Measurements from ENCODE around the gene ACAP3. TPM values are rescaled to one million over a fixed set of nuclear protein-coding genes. Genes with fewer than 3 reads are reported as not detected.

ACAP3 gene
- total RNA-seq, result 52.6 and 71.8 TPM in 2 replicates

DNA sequence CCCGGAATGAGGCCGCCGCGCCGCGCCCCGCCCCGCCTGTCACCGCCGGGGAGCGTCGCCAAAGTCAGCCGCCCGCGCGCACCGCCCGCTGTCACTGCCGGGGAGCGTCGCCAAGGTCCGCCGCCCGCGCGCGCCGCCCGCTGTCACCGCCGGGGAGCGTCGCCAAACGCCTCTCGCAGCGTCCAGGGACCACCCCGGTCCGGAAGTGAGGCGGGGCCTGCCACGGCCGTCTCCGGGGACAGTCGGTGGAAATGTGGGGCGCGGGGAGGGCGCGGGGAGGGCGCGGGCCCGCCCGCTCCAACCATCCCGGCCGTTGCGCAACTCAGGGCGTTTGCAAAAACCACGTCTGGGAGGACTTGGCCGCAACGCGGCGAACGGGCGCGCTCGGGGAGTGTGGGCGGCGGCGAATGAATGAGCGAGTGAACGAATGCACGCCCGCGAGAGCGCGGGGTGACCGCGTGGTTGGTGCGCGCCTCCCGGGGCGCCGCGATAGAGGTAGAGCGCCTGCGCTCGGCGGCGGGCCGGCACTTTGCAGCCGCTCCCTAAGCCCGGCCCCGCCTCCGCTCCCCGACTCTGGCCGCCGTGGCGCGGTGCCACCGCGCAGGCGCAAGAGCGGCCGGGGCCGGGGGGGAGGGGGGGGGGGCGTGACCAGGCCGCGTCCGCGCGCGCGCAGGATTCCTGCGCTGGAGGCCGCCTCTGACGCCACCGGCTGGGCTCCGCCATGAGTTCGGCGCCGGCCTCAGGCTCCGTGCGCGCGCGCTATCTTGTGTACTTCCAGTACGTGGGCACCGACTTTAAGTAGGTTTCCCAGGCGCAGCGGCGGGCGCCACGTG lies at the start of gene ACAP3, which contains the start of gene PUSL1:
ACAP3 (minus strand) TSS at position 8 of the 833 bp plus-strand sequence. CDS start 115 bp downstream, outside the sequence.
PUSL1 (plus strand) TSS at position 675 of the 833 bp plus-strand sequence; CDS start at position 722, 47 bp downstream.

GRCh38 chr1:1349256-1350012 lies 41.7 kb upstream of the ACAP3 start, which contains the start of gene DVL1:
Gene DVL1, minus strand, starts transcription at chr1:1349418. Its CDS starts 353 bp downstream, at chr1:1349065.

DNA sequence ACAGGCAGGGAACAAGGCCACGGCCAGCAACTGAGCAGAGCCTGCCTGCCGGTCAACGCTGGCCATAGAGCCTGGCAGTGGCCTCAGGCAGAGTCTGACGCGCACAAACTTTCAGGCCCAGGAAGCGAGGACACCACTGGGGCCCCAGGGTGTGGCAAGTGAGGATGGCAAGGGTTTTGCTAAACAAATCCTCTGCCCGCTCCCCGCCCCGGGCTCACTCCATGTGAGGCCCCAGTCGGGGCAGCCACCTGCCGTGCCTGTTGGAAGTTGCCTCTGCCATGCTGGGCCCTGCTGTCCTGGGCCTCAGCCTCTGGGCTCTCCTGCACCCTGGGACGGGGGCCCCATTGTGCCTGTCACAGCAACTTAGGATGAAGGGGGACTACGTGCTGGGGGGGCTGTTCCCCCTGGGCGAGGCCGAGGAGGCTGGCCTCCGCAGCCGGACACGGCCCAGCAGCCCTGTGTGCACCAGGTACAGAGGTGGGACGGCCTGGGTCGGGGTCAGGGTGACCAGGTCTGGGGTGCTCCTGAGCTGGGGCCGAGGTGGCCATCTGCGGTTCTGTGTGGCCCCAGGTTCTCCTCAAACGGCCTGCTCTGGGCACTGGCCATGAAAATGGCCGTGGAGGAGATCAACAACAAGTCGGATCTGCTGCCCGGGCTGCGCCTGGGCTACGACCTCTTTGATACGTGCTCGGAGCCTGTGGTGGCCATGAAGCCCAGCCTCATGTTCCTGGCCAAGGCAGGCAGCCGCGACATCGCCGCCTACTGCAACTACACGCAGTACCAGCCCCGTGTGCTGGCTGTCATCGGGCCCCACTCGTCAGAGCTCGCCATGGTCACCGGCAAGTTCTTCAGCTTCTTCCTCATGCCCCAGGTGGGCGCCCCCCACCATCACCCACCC lies 23.6 kb upstream of the ACAP3 start, which contains the start of gene TAS1R3:
TAS1R3 (plus strand) TSS at position 213 of the 898 bp plus-strand sequence; CDS start at position 279, 66 bp downstream.

DNA sequence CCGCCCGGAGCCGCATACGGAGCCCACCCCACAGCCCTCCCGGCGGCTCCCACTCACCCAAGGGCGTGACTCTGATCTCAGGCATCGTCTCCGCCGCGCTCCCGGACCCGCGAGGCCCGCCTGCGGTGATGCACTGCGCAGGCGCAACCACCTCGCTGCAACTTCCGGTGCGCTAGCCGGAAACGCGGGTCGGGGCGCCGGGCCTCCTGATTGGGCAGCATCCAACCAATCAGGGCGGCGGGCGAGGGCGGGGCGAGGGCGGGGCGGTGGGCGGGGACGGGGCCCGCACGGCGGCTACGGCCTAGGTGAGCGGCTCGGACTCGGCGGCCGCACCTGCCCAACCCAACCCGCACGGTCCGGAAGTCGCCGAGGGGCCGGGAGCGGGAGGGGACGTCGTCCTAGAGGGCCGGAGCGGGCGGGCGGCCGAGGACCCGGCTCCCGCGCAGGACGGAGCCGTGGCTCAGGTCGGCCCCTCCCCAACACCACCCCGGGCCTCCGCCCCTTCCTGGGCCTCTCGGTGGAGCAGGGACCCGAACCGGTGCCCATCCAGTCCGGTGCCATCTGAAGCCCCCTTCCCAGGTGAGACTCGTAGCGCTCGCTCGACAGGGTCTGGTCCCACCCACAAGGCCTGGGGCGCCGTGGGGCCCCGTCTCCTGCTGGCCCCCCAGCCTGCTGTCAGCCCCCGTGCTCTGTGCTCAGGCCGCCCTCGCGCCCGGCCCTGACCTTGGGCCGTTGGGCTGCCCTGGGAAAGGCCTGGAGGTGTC lies 17.0 kb upstream of the ACAP3 start, which contains the start of the genes CPTP and INTS11:
CPTP (plus strand) TSS at position 279 of the 764 bp plus-strand sequence. CDS start 2,109 bp downstream, outside the sequence.
INTS11 (minus strand) TSS at position 137 of the 764 bp plus-strand sequence; CDS start at position 85, 52 bp downstream.

DNA sequence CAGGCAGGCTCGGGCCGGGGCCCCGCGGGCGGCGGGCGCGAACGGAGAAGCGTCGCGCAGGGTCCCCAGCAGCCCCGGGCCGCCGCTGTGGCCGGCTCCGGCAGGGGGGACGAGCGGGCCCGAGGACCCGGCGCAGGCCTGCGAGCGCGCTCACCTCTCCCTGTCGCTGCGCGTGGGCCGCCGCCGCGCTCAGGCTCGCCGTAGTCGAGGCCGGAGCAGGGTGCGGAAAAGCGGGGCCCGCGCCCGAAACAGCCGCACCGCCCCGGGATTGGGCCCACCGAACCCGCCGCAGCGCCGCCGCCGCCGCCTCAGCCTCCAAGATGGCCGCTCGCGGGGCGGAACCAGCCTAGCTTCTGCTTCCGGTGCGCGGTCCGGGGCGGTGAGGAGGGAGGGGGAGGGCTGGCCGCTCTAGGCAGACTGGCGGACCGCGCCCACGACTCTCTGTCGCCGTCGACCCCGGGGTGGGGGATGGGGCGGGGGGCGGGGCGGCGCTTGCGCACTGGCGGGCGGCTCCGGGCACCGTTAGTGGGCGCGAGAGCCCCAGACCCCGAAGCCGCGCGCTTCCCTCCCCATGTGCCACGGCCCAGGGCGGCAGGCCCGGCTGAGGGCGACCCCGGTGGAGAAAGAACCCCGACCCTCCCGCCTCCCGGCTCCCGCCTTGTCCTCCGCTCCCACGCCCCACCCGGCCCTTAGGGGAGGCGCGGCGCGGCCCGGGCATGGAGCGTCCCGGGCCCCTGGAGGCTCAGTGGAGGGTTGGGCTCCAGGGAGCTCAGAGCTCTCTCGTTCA lies 34.0 kb downstream of the ACAP3 start, which contains the start of gene UBE2J2:
UBE2J2 (minus strand) TSS at position 343 of the 787 bp plus-strand sequence. CDS start 5,862 bp downstream, outside the sequence.

DNA sequence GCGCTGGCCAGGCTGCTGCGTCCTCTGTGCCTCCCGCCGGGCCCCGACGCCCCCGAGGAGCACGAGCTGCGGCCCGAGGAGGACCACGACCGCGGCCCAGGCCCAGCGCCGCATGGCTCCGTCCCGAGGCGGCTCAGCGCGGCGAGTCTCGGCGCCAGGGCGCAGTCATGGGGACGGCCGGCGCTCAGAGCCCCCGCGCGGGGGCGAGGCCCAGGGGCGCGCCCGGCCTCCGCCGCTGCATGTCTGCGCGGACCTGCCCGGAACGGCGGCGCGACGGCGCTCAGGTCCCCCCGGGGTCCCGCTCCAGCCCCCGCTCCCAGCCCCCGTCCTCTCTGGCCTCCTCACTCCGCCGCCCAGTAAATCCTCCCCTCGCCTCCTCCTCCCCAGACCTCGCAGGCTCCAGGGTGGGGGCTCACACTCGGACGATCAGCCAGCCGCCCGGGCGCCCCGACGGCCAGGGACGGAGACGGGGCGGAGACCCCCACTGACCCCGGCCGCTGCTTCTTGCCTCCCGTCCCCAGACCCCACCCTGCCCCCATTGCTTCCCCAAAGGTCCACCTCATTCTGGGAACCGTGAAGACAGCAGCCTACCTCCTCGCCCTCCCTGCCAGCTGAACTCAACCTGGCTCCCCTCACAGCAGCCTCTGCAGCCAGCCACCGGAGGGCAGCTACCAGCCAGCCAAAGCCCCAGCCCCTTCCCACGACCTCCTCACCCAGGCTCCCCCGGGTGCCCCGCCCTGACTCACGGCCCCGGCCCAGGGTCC lies 61.0 kb downstream of the ACAP3 start, which contains the start of gene C1QTNF12:
C1QTNF12 (minus strand) TSS at position 146 of the 764 bp plus-strand sequence; CDS start at position 114, 32 bp downstream.

Other genes starting within 250 kb of the ACAP3 start
- gene RNF223, start 233.6 kb downstream of the ACAP3 start, total RNA-seq, result not detected in 2 replicates
- gene C1orf159, start 191.8 kb downstream of the ACAP3 start, total RNA-seq, result 4.8 and 7.1 TPM in 2 replicates
- not detected in 2 replicates for gene TTLL10, start 134.1 kb downstream of the ACAP3 start, total RNA-seq
- gene TNFRSF18, start 101.3 kb downstream of the ACAP3 start, total RNA-seq, result not detected in 2 replicates
- under 0.01 and 0.14 TPM in 2 replicates for gene TNFRSF4, start 93.8 kb downstream of the ACAP3 start, total RNA-seq
- 190 and 205 TPM in 2 replicates for gene SDF4, start 75.9 kb downstream of the ACAP3 start, total RNA-seq
- gene B3GALT6, start 75.7 kb downstream of the ACAP3 start, total RNA-seq, result 32.1 and 37.1 TPM in 2 replicates
- gene C1QTNF12, start 61.2 kb downstream of the ACAP3 start, total RNA-seq, result 0.92 and 1.5 TPM in 2 replicates
- gene UBE2J2, start 34.1 kb downstream of the ACAP3 start, total RNA-seq, result 33.9 and 43.6 TPM in 2 replicates
- 1.2 and 2.3 TPM in 2 replicates for gene SCNN1D, start 27.5 kb downstream of the ACAP3 start, total RNA-seq
- gene PUSL1, start 667 bp upstream of the ACAP3 start, total RNA-seq, result 16.9 and 17.8 TPM in 2 replicates
- gene INTS11, start 16.7 kb upstream of the ACAP3 start, total RNA-seq, result 41.9 and 59.4 TPM in 2 replicates
- 8.0 and 12.5 TPM in 2 replicates for gene CPTP, start 16.9 kb upstream of the ACAP3 start, total RNA-seq
- 0.23 and 0.30 TPM in 2 replicates for gene TAS1R3, start 23.4 kb upstream of the ACAP3 start, total RNA-seq
- 65.0 and 105 TPM in 2 replicates for gene DVL1, start 41.5 kb upstream of the ACAP3 start, total RNA-seq
- 172 and 187 TPM in 2 replicates for gene MXRA8, start 50.6 kb upstream of the ACAP3 start, total RNA-seq
- gene AURKAIP1, start 67.3 kb upstream of the ACAP3 start, total RNA-seq, result 52.6 and 85.8 TPM in 2 replicates
- 189 and 195 TPM in 2 replicates for gene CCNL2, start 91.4 kb upstream of the ACAP3 start, total RNA-seq
- 53.1 and 68.6 TPM in 2 replicates for gene MRPL20, start 99.4 kb upstream of the ACAP3 start, total RNA-seq
- 0.18 and 0.30 TPM in 2 replicates for gene ANKRD65, start 113.3 kb upstream of the ACAP3 start, total RNA-seq
- gene VWA1, start 127.8 kb upstream of the ACAP3 start, total RNA-seq, result 10.4 and 13.1 TPM in 2 replicates
- gene ATAD3C, start 141.8 kb upstream of the ACAP3 start, total RNA-seq, result 0.09 TPM in 1 of 2 replicates, not detected in the other
- gene ATAD3B, start 163.8 kb upstream of the ACAP3 start, total RNA-seq, result 13.7 and 26.3 TPM in 2 replicates
- gene ATAD3A, start 204.2 kb upstream of the ACAP3 start, total RNA-seq, result 24.1 and 49.1 TPM in 2 replicates
- gene TMEM240, start 232.7 kb upstream of the ACAP3 start, total RNA-seq, result 2.4 and 2.9 TPM in 2 replicates

Data from smooth muscle cell of the umbilical artery (primary cell).